ENCODE measurements around the gene HIBCH. TPM values are rescaled to one million over a fixed set of nuclear protein-coding genes. Genes with fewer than 3 reads are reported as not detected.

HIBCH gene
- total and polyA plus RNA-seq, 2 of the 13 experiments (the other 11 are each of a cell fraction or from before 2014, with no cell fraction given), result 18.8 to 49.5 TPM

DNA sequence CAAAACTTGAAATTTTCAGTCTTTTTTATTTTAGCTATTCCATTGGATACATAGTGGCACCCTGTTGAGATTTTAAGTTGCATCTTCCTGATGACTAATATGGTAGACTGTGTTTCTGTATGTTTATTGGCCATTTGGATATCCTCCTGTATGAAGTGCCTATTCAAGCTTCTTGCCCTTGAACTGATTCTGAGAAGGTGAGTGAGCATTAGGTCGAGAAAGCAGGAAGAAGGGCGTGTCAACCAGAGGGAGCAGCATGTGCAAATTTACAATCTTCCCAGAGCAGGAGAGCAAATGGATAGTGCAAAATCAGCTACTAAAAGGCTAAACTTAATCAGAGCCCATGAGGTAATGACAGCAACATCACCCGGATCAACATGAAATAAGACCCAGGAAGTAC lies 32.3 kb upstream of the HIBCH start:
- no TSS peak for BruUV-seq (replicated peaks)
- ATAC-seq, result no peak; the same call in 2 of the 3 replicates
- Histone ChIP-seq H3K9me3 (ENCODE audit: low read length) (no peaks in the 10 kb centered on the region), H2AFZ (ENCODE audit: low read length) (no peak overlapping the region), H3K9ac (ENCODE audit: insufficient read depth, low read depth, low read length) (0 out of 2 replicates have a peak overlapping the region, but pooled peaks have one; percentile 33), H3K4me3 (replicated peaks in 1 of 3; ENCODE audit: insufficient read depth in 1 of 3, low read depth in 2 of 3, low read length in 3 of 3) (no peak overlapping the region; a peak in 1 of 6 replicates), H3K79me2 (ENCODE audit: insufficient read depth, low read length) (no peaks in the 10 kb centered on the region), H3K27ac (ENCODE audit: extremely low read length, insufficient read depth, low read length) (peak overlapping the region; percentile 85), H3K4me1 (ENCODE audit: insufficient read depth, low read length) (peaks cover 71% of the 10 kb centered on the region), H3K4me2 (ENCODE audit: low read depth, low read length) (peak overlapping the region; percentile 74; the same call in 1 of the 2 replicates), H3K36me3 (replicated peaks in 1 of 2; ENCODE audit: control insufficient read depth in 1 of 2, insufficient read depth in 2 of 2, low read length in 2 of 2) (no peaks in the 10 kb centered on the region; a peak in 1 of 5 replicates), H3K27me3 (ENCODE audit: control insufficient read depth in 1 of 2, insufficient read depth in 2 of 2, low read length in 2 of 2) (no peaks in the 10 kb centered on the region), H4K20me1 (ENCODE audit: insufficient read depth, low read length) (no peaks in the 10 kb centered on the region)
- intact Hi-C loops (cut with micrococcal nuclease; ENCODE audit: unreplicated experiment) (loop anchor here (2.0 kb wide), 2 partner anchors 21 to 33 kb away; partner anchors contain the start of gene HIBCH), in situ Hi-C loops (cut with HindIII; ENCODE audit: extremely low pct_ligation_motif_present, low pct_unique_long_range_greater_than_20kb) (no loop called here)
- 81% methylated on average over 3 of the region's 3 CpGs for WGBS (ENCODE audit: low lambda C conversion rate)
- ChIA-PET CTCF (ENCODE audit: low intra/inter-chr PET ratio, low total read pairs) (no interaction called here), POLR2A (interaction anchor here (0.8 to 2.1 kb wide), 3 partner anchors 8 to 172 kb away, joined by 3 to 36 read pairs (median 5); partner anchors contain the start of gene INPP1)
- no peak for FAIRE-seq
- TF ChIP-seq, protein P1, sequence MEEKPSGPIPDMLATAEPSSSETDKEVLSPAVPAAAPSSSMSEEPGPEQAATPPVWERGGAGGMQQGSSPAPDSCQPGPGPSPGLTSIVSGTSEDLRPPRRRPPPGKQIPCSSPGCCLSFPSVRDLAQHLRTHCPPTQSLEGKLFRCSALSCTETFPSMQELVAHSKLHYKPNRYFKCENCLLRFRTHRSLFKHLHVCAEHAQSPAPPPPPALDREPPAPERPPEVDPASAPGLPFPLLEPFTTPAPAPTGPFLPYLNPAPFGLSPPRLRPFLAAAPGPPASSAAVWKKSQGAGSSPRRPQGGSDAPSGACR (CRISPR knock-in tag; IDR thresholded peaks at IDR 0.05), result 0 out of 2 replicates have a peak, but pooled peaks have one; percentile 8
- TF ChIP-seq, protein P2, sequence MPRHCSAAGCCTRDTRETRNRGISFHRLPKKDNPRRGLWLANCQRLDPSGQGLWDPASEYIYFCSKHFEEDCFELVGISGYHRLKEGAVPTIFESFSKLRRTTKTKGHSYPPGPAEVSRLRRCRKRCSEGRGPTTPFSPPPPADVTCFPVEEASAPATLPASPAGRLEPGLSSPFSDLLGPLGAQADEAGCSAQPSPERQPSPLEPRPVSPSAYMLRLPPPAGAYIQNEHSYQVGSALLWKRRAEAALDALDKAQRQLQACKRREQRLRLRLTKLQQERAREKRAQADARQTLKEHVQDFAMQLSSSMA (CRISPR knock-in tag; IDR thresholded peaks at IDR 0.05), result 0 out of 2 replicates have a peak, but pooled peaks have one; percentile 1
- no peak for TF ChIP-seq MXI1 (IDR thresholded peaks at IDR 0.05; ENCODE audit: borderline replicate concordance, low read depth, low read length)
- TF ChIP-seq, protein P3, sequence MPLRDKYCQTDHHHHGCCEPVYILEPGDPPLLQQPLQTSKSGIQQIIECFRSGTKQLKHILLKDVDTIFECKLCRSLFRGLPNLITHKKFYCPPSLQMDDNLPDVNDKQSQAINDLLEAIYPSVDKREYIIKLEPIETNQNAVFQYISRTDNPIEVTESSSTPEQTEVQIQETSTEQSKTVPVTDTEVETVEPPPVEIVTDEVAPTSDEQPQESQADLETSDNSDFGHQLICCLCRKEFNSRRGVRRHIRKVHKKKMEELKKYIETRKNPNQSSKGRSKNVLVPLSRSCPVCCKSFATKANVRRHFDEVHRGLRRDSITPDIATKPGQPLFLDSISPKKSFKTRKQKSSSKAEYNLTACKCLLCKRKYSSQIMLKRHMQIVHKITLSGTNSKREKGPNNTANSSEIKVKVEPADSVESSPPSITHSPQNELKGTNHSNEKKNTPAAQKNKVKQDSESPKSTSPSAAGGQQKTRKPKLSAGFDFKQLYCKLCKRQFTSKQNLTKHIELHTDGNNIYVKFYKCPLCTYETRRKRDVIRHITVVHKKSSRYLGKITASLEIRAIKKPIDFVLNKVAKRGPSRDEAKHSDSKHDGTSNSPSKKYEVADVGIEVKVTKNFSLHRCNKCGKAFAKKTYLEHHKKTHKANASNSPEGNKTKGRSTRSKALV (CRISPR knock-in tag; IDR thresholded peaks at IDR 0.05), result 0 out of 2 replicates have a peak, but pooled peaks have one; percentile 1
- TF ChIP-seq, protein P4, sequence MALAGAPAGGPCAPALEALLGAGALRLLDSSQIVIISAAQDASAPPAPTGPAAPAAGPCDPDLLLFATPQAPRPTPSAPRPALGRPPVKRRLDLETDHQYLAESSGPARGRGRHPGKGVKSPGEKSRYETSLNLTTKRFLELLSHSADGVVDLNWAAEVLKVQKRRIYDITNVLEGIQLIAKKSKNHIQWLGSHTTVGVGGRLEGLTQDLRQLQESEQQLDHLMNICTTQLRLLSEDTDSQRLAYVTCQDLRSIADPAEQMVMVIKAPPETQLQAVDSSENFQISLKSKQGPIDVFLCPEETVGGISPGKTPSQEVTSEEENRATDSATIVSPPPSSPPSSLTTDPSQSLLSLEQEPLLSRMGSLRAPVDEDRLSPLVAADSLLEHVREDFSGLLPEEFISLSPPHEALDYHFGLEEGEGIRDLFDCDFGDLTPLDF (CRISPR knock-in tag; IDR thresholded peaks at IDR 0.05), result 0 out of 2 replicates have a peak, but pooled peaks have one; percentile 10
- DNase-seq (ENCODE audit: low spot score), result no peak
